ENCODE measurements around the gene SLC26A9.
"Not testable (repeated sequence)": the region's sequence is repeated elsewhere in the genome, so short reads cannot be mapped to it uniquely, and the experiment has no call there.

Gene SLC26A9

GRCh38 chr1:205924460-205924790 is 18.8 kb downstream of the SLC26A9 start:
- DNase-seq (ENCODE audit: low read depth in 2 of 2): no peak

GRCh38 chr1:205923651-205924459 is 19.4 kb downstream of the SLC26A9 start:
- no peak for DNase-seq (ENCODE audit: low read depth in 2 of 2)

GRCh38 chr1:205922806-205923205 is 20.4 kb downstream of the SLC26A9 start:
- DNase-seq (ENCODE audit: low read depth in 2 of 2): no peak

GRCh38 chr1:205922314-205922713 is 20.9 kb downstream of the SLC26A9 start:
- DNase-seq (ENCODE audit: low read depth in 2 of 2): no peak

GRCh38 chr1:205921570-205921909 is 21.7 kb downstream of the SLC26A9 start:
- no peak for DNase-seq (ENCODE audit: low read depth in 2 of 2)

GRCh38 chr1:205920861-205921569 is 22.2 kb downstream of the SLC26A9 start:
- DNase-seq (ENCODE audit: low read depth in 2 of 2): no peak

- DNase-seq (ENCODE audit: low read depth in 2 of 2): no peak
Observed at GRCh38 chr1:205920159-205920558, 23.1 kb downstream of the SLC26A9 start.

- peak; percentile 35 to 68 for DNase-seq (ENCODE audit: low read depth in 2 of 2)
Observed at GRCh38 chr1:205918955-205919746, 24.1 kb downstream of the SLC26A9 start.

GRCh38 chr1:205917466-205918238 is 25.6 kb downstream of the SLC26A9 start:
- DNase-seq (ENCODE audit: low read depth in 2 of 2): no peak

GRCh38 chr1:205916541-205916940 is 26.7 kb downstream of the SLC26A9 start:
- no peak for DNase-seq (ENCODE audit: low read depth in 2 of 2)

- no peak for DNase-seq (ENCODE audit: low read depth in 2 of 2)
Observed at GRCh38 chr1:205915354-205915990, 27.8 kb downstream of the SLC26A9 start.

- DNase-seq (ENCODE audit: low read depth in 2 of 2): no peak
Observed at GRCh38 chr1:205914730-205915129, 28.5 kb downstream of the SLC26A9 start.

- DNase-seq (ENCODE audit: low read depth in 2 of 2): no peak
Observed at GRCh38 chr1:205914155-205914507, 29.1 kb downstream of the SLC26A9 start.

- no peak for DNase-seq (ENCODE audit: low read depth in 2 of 2)
Observed at GRCh38 chr1:205913451-205914154, 29.7 kb downstream of the SLC26A9 start.

- no peak for DNase-seq (ENCODE audit: low read depth in 2 of 2)
Observed at GRCh38 chr1:205907794-205908193, 35.5 kb downstream of the SLC26A9 start.

- not testable (repeated sequence) for DNase-seq (ENCODE audit: low read depth in 2 of 2)
Observed at GRCh38 chr1:205905095-205905494, 38.2 kb downstream of the SLC26A9 start.

- DNase-seq (ENCODE audit: low read depth in 2 of 2): no peak
Observed at GRCh38 chr1:205896351-205896750, 46.9 kb downstream of the SLC26A9 start.

- not testable (repeated sequence) for DNase-seq (ENCODE audit: low read depth in 2 of 2)
Observed at GRCh38 chr1:205894119-205894518, 49.1 kb downstream of the SLC26A9 start.

GRCh38 chr1:205892175-205892574 is 51.1 kb downstream of the SLC26A9 start:
- not testable (repeated sequence) for DNase-seq (ENCODE audit: low read depth in 2 of 2)

GRCh38 chr1:205891481-205891880 is 51.8 kb downstream of the SLC26A9 start:
- not testable (repeated sequence) for DNase-seq (ENCODE audit: low read depth in 2 of 2)

- DNase-seq (ENCODE audit: low read depth in 2 of 2): not testable (repeated sequence)
Observed at GRCh38 chr1:205890631-205891030, 52.6 kb downstream of the SLC26A9 start.

All from stimulated activated CD4-positive, alpha-beta T cell treated with anti-CD3 and anti-CD28 coated beads, Interleukin-15, amount 100 ng/mL, for 48 hours (primary cell).